AG04450 (cell line): ENCODE data around the gene KCNQ1OT1. TPM values are rescaled to one million over a fixed set of nuclear protein-coding genes. Genes with fewer than 3 reads are reported as not detected.

ENCODE experiments used
- CTCF ChIA-PET: fragments of 300-600, 350-600 bp; formaldehyde crosslinking; extraction: SDS; loops from one replicate; lab custom pipeline; 2022; ENCODE audit warnings: antibody characterized with exemption, inconsistent platforms; lab: Charles Lee
- POLR2A ChIA-PET: fragments of 350-600 bp; formaldehyde crosslinking; extraction: SDS; loops from one replicate; lab custom pipeline; 2021; ENCODE audit warnings: antibody characterized with exemption, inconsistent platforms; lab: Yijun Ruan, JAX
- DNase-seq: peaks from one replicate; pipeline ENCODE4 v3.0.0-alpha.2; 2011; ENCODE audit warnings: low read depth, low spot score
- H3K27ac ChIP-seq: one replicate; pipeline ENCODE4 v1.5.1; 2012; ENCODE audit warnings: low read depth, low read length, control low read depth
- H3K27me3 ChIP-seq: one replicate; pipeline ENCODE4 v1.6.0; 2012; ENCODE audit warnings: low read length; ENCODE audit not compliant: control insufficient read depth, insufficient read depth
- H3K4me3 ChIP-seq: 2 replicates; pipeline ENCODE4 v1.5.1; 2011; ENCODE audit warnings: mild to moderate bottlenecking, low read depth, low read length, control low read depth
- H3K9me3 ChIP-seq: 2 replicates; pipeline ENCODE4 v1.5.1; 2012; ENCODE audit warnings: low read length; ENCODE audit not compliant: control insufficient read depth, insufficient read depth
- polyA plus RNA-seq: library from polyadenylated mRNA; depleted of rRNA; stranded (reverse); fragments of >200 nt; gene quantifications from 2 replicates; pipeline ENCODE4 v1.2.3, GENCODE V29; 2011
- TF ChIP-seq, protein P1 (sequence below): IDR thresholded peaks from 2 replicates; pipeline ENCODE4 v1.5.1; 2011; ENCODE audit warnings: low read depth, low read length, control low read depth, inconsistent platforms

The KCNQ1OT1 gene
- polyA plus RNA-seq, 1 experiment: 0.33 TPM

- ChIA-PET POLR2A (interaction anchor here (1.6 kb wide), 1 partner anchor 165 kb away, joined by 7 read pairs; no protein-coding TSS in a partner anchor), CTCF (no interaction called here)
- Histone ChIP-seq H3K4me3 (peak overlapping the region; percentile 60), H3K27me3 (peaks cover 4% of the 10 kb centered on the region), H3K9me3 (peaks cover 12% of the 10 kb centered on the region), H3K27ac (no peak overlapping the region)
- no peak for DNase-seq
- TF ChIP-seq, protein P1, sequence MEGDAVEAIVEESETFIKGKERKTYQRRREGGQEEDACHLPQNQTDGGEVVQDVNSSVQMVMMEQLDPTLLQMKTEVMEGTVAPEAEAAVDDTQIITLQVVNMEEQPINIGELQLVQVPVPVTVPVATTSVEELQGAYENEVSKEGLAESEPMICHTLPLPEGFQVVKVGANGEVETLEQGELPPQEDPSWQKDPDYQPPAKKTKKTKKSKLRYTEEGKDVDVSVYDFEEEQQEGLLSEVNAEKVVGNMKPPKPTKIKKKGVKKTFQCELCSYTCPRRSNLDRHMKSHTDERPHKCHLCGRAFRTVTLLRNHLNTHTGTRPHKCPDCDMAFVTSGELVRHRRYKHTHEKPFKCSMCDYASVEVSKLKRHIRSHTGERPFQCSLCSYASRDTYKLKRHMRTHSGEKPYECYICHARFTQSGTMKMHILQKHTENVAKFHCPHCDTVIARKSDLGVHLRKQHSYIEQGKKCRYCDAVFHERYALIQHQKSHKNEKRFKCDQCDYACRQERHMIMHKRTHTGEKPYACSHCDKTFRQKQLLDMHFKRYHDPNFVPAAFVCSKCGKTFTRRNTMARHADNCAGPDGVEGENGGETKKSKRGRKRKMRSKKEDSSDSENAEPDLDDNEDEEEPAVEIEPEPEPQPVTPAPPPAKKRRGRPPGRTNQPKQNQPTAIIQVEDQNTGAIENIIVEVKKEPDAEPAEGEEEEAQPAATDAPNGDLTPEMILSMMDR: no peak
Measured at GRCh38 chr11:2698386-2699184, 1.2 kb downstream of the KCNQ1OT1 start.

GRCh38 chr11:2697866-2698265 lies 1.9 kb downstream of the KCNQ1OT1 start:
- Histone ChIP-seq H3K27ac (no peak overlapping the region), H3K9me3 (peaks cover 12% of the 10 kb centered on the region), H3K4me3 (peak overlapping the region; percentile 60), H3K27me3 (peaks cover 4% of the 10 kb centered on the region)
- ChIA-PET CTCF (no interaction called here), POLR2A (no interaction called here)
- no peak for DNase-seq
- TF ChIP-seq, protein P1: no peak

- Histone ChIP-seq H3K4me3 (no peak overlapping the region), H3K9me3 (peaks cover 12% of the 10 kb centered on the region), H3K27ac (no peak overlapping the region), H3K27me3 (no peaks in the 10 kb centered on the region)
- ChIA-PET CTCF (no interaction called here), POLR2A (no interaction called here)
- TF ChIP-seq, protein P1: no peak
- no peak for DNase-seq
Measured at GRCh38 chr11:2696455-2696854, 3.3 kb downstream of the KCNQ1OT1 start.

DNA sequence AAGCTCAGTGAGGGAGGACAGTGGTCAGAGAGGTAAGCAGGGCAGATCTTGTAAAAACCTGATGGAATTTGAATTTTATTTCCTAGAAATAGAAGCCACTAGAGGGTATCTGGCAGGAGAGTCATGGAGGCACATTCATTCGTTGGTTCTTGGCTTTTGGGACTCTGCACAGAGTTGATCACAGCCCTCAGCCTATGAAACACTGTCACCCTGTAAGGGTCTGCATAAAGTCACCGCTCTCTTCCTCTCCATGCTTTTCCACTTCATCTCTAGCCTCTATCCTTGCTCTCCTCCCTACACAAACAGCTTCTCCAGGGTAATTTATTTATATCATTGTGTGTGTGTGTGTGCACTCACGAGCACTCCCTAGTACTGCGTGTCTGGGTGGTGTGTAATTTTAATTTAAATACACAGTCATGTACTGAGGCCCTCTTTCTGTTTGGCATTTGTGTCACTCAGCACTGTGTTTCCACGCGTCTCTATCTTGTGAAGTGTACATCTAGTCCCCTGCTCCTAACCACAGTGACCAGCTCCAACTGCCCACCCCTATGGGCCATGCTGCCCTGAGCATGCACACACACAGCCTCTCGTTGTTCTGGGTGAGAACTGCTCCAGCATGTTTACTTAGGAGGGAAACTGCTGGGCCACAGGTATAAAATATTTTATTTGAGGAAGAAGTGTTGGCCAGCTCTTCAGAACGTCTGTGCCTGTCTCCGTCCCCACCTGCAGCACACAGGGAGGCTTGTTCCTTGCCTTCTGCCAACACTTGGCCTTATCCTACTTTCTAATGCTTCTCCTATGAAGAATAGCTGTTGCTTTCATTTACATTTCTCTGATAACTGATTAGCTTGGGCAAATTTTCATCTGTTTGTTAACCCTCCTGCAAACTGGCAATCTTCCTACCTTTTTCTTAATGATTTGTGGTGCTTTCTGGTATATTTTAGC lies 4.5 kb downstream of the KCNQ1OT1 start:
- TF ChIP-seq, protein P1: no peak
- H3K4me3 ChIP-seq: no peak overlapping the region
- peaks cover 12% of the 10 kb centered on the region for H3K9me3 ChIP-seq
- no peak overlapping the region for H3K27ac ChIP-seq
- POLR2A ChIA-PET: no interaction called here
- CTCF ChIA-PET: interaction anchor here (0.7 to 0.8 kb wide), 2 partner anchors 164 to 197 kb away, joined by 3 read pairs; no protein-coding TSS in a partner anchor
- DNase-seq: no peak
- no peaks in the 10 kb centered on the region for H3K27me3 ChIP-seq
